LNCAP (cell line): ENCODE data around the gene PER2.

Experiments
- TF ChIP-seq, protein P1 (sequence below): fragments of 450-650 bp; IDR thresholded peaks from 2 replicates; pipeline ENCODE4 v1.5.1; 2017; ENCODE audit warnings: mild to moderate bottlenecking

PER2 gene, protein sequence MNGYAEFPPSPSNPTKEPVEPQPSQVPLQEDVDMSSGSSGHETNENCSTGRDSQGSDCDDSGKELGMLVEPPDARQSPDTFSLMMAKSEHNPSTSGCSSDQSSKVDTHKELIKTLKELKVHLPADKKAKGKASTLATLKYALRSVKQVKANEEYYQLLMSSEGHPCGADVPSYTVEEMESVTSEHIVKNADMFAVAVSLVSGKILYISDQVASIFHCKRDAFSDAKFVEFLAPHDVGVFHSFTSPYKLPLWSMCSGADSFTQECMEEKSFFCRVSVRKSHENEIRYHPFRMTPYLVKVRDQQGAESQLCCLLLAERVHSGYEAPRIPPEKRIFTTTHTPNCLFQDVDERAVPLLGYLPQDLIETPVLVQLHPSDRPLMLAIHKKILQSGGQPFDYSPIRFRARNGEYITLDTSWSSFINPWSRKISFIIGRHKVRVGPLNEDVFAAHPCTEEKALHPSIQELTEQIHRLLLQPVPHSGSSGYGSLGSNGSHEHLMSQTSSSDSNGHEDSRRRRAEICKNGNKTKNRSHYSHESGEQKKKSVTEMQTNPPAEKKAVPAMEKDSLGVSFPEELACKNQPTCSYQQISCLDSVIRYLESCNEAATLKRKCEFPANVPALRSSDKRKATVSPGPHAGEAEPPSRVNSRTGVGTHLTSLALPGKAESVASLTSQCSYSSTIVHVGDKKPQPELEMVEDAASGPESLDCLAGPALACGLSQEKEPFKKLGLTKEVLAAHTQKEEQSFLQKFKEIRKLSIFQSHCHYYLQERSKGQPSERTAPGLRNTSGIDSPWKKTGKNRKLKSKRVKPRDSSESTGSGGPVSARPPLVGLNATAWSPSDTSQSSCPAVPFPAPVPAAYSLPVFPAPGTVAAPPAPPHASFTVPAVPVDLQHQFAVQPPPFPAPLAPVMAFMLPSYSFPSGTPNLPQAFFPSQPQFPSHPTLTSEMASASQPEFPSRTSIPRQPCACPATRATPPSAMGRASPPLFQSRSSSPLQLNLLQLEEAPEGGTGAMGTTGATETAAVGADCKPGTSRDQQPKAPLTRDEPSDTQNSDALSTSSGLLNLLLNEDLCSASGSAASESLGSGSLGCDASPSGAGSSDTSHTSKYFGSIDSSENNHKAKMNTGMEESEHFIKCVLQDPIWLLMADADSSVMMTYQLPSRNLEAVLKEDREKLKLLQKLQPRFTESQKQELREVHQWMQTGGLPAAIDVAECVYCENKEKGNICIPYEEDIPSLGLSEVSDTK (N-terminal part only)

GRCh38 chr2:238287737-238288649 is at the start of gene PER2:
TSS of gene PER2 (minus strand) at chr2:238288610. CDS start at chr2:238277936, 10,674 bp downstream.
- TF ChIP-seq, protein P1, sequence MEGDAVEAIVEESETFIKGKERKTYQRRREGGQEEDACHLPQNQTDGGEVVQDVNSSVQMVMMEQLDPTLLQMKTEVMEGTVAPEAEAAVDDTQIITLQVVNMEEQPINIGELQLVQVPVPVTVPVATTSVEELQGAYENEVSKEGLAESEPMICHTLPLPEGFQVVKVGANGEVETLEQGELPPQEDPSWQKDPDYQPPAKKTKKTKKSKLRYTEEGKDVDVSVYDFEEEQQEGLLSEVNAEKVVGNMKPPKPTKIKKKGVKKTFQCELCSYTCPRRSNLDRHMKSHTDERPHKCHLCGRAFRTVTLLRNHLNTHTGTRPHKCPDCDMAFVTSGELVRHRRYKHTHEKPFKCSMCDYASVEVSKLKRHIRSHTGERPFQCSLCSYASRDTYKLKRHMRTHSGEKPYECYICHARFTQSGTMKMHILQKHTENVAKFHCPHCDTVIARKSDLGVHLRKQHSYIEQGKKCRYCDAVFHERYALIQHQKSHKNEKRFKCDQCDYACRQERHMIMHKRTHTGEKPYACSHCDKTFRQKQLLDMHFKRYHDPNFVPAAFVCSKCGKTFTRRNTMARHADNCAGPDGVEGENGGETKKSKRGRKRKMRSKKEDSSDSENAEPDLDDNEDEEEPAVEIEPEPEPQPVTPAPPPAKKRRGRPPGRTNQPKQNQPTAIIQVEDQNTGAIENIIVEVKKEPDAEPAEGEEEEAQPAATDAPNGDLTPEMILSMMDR = no peak

DNA sequence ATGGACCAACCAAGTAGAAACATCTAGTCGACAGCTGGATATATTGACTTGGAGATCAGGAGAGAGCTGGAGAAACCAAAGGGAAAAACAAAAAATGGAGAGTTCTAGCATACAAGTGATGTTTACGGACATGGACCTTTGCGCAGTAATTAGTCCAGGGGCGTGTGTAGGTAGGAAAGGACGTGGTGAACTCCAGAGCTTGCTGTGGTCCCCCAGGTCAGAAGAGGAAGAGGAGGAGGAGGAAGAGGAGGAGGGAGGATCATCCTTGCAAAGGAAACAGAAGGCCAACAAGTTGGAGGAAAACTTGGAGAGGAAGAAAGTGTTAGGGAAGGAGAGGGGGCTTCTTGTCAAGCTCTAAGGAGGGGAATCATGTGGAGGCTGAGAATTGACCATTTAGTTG is 49.4 kb upstream of the PER2 start:
- TF ChIP-seq, protein P1 = no peak

DNA sequence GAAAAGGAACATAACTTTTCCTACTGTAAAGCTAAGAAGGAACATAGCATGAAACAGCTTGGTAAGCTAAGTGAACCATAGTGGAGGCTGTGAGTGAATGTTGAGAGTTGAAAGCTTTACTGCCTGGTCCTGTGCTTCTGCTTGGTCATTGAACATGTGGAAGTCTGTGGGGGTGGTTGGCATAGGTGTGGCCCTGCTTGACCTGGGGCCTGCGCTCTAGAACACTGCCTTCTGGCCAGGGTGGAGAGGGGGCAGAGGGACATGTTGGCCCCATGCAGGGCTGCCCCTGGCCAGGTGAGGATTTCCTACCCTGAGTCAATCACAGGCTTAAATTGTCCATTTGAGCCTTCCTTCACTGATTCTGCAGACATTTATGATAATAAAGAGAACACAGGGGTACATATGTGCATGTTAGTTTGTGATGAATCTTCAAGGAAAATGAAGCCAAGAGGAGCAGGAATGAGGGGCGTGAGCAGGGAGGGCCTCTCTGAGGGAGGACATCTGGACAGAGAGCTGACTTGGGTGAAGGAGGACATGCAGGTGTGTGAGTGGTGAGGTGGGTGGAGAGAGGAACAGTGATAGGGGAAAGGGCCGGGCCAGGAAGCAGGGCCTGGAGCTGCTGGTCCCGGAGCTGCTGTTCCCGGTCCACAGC is 48.5 kb upstream of the PER2 start:
- TF ChIP-seq, protein P1 = no peak

- TF ChIP-seq, protein P1 = no peak
Observed at GRCh38 chr2:238336151-238336550, 47.7 kb upstream of the PER2 start.

DNA sequence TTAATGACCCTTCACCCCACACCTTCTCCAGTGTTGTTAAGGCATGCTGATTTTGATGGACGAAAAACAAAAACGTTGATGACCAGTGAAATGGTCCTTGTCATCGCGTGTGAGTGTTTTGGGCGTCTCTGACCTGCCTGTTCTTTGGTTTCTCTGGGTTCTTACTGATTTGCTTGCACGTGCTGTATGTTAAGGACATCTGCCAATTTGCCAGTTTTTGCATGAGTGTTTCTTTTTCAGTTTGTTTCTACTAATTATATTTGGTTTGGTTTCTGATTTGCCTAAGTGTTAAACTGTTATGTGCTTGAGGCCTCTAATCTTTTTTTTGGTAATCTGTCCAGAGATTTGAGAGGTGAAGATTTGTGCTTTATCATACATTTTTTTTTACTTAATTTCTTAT is 46.5 kb upstream of the PER2 start:
- TF ChIP-seq, protein P1 = no peak

GRCh38 chr2:238331916-238332315 is 43.5 kb upstream of the PER2 start:
- TF ChIP-seq, protein P1 = no peak
